Measurements from ENCODE around the gene SERPINB1. TPM values are rescaled to one million over a fixed set of nuclear protein-coding genes. Genes with fewer than 3 reads are reported as not detected.
"Not testable (repeated sequence)": the region's sequence is repeated elsewhere in the genome, so short reads cannot be mapped to it uniquely, and the experiment has no call there.

The SERPINB1 gene
- total and polyA plus RNA-seq, 11 donors, result 15.4 to 55.6 (median 22.2) TPM

DNA sequence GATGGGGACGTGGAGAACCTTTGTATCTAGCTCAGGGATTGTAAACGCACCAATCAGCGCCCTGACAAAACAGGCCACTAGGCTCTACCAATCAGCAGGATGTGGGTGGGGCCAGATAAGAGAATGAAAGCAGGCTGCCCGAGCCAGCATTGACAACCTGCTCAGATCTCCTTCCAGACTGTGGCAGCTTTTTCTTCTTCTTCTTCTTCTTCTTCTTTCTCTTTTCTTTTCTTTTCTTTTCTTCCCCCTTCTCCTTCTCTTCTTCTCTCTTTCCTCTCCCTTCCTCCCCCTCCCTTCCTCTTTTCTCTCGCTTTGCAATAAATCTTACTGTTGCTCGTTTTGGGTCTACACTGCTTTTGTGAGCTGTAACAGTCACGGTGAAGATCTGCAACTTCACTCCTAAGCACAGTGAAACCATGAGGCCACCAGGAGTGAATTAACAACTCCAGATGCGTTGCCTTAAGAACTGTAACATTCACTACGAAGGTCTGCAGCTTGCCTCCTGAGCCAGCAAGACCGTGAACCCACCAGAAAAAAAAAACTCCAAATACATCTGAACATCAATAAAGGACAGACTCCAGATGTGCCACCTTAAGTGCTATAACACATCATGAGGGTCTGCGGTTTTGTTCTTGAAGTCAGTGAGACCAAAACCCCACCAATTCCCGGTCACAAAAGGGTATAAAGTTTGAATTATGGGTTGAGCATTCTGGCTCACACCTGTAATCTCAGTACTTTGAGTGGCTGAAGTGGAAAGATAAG lies 19.6 kb upstream of the SERPINB1 start:
- intact Hi-C loops (cut with DNase I), result no loop called here
- Histone ChIP-seq H3K27ac (peak overlapping the region in 1 of 12 donors; percentile 76), H3K36me3 (no peaks in the 10 kb centered on the region), H3K4me1 (peaks cover 4 to 74% (median 25%) of the 10 kb centered on the region in 12 donors), H3K4me3 (no peak overlapping the region), H3K27me3 (no peaks in the 10 kb centered on the region), H3K9me3 (no peaks in the 10 kb centered on the region)
- TF ChIP-seq POLR2A (IDR thresholded peaks at IDR 0.05), result no peak
- TF ChIP-seq, protein P1, sequence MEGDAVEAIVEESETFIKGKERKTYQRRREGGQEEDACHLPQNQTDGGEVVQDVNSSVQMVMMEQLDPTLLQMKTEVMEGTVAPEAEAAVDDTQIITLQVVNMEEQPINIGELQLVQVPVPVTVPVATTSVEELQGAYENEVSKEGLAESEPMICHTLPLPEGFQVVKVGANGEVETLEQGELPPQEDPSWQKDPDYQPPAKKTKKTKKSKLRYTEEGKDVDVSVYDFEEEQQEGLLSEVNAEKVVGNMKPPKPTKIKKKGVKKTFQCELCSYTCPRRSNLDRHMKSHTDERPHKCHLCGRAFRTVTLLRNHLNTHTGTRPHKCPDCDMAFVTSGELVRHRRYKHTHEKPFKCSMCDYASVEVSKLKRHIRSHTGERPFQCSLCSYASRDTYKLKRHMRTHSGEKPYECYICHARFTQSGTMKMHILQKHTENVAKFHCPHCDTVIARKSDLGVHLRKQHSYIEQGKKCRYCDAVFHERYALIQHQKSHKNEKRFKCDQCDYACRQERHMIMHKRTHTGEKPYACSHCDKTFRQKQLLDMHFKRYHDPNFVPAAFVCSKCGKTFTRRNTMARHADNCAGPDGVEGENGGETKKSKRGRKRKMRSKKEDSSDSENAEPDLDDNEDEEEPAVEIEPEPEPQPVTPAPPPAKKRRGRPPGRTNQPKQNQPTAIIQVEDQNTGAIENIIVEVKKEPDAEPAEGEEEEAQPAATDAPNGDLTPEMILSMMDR (IDR thresholded peaks at IDR 0.05), result no peak
- WGBS, 4 donors, result 78 to 91% (median 80%) methylated on average over 11 to 12 of the region's 12 CpGs
- DNase-seq, result no peak
- no peak for ATAC-seq

DNA sequence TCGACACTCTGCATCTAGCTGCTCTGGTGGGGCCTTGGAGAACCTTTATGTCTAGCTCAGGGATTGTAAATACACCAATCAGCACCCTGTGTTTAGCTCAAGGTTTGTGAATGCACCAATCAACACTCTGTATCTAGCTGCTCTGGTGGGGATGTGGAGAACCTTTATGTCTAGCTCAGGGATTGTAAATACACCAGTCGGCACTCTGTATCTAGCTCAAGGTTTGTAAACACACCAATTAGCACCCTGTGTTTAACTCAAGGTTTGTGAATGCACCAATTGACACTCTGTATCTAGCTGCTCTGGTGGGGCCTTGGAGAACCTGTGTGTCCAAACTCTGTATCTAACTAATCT lies 19.0 kb upstream of the SERPINB1 start:
- ATAC-seq; H3K4me3 ChIP-seq; H3K27me3 ChIP-seq; H3K27ac ChIP-seq; DNase-seq; H3K36me3 ChIP-seq; H3K9me3 ChIP-seq; intact Hi-C loops (cut with DNase I): not testable (repeated sequence)
- WGBS, 4 donors, result 92 to 100% (median 99%) methylated on average over 1 to 2 of the region's 2 CpGs
- H3K4me1 ChIP-seq, result peaks cover 4 to 75% (median 22%) of the 10 kb centered on the region in 12 donors

DNA sequence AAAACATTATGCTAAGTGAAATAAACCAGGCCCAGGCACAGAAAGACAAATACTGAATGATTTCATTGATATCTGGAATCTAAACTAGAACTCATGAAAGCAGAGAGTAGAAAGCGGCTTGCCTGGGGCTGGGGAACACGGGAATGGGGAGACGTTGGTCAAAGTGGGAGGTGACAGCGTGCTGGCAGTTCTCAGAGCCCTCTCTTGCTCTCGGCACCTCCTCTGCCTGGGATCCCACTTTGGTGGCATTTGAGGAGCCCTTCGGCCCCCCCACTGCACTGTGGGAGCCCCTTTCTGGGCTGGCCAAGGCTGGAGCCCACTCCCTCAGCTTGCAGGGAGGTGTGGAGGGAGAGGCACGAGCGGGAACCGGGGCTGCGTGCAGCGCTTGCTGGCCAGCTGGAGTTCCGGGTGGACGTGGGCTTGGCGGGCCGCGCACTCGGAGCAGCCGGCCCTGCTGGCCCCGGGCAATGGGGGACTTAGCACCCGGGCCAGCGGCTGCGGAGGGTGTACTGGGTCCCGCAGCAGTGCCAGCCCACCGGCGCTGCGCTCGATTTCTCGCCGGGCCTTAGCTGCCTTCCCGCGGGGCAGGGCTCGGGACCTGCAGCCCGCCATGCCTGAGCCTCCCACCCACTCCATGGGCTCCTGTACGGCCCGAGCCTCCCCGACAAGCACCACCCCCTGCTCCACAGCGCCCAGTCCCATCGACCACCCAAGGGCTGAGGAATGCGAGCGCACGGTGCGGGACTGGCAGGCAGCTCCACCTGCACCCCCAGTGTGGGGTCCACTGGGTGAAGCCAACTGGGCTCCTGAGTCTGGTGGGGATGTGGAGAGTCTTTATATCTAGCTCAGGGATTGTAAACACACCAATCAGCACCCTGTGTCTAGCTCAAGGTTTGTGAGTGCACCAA lies 18.4 kb upstream of the SERPINB1 start:
- ATAC-seq, H3K9me3 ChIP-seq, H3K4me3 ChIP-seq, H3K36me3 ChIP-seq, H3K27me3 ChIP-seq: not testable (repeated sequence)
- Histone ChIP-seq H3K4me1 (peaks cover 4 to 77% (median 24%) of the 10 kb centered on the region in 12 donors), H3K27ac (peak overlapping the region in 1 of 12 donors; percentile 97)
- intact Hi-C loops (cut with DNase I), result loop anchor here in 2 of 10 donors (5.0 to 10.0 kb wide), 2 partner anchors 42 to 45 kb away; partner anchors contain the start of gene SERPINB9 (in 2 of the 2)
- peak in 1 of 5 donors; percentile 37 for DNase-seq
- WGBS, 4 donors, result 92 to 98% (median 94%) methylated on average over 6 to 42 of the region's 42 CpGs

DNA sequence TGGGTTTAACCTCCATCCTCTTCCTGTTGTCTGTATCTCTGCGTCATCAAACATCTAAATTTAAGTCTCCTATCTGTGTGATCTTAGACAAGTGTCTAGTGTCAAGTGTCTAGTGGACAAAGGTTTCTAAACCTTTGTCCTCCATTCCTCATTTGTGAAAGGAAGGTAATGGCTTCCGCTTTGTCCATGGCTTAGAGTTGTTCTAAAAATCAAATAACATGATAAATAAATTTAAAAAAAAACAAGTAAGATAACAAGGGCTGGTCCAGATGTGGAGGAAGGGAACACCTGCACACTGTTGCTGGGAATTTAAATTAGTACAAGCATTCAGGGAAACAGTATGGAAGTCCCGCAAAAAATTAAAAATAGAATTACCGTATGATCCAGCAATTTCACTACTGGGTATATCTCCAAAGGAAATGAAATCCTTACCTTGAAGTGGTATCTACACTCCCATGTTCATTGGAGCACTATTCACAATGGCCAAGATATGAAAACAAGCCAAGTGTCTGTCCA lies 17.6 kb upstream of the SERPINB1 start:
- ATAC-seq (no peak), DNase-seq (no peak)
- Histone ChIP-seq H3K36me3 (no peaks in the 10 kb centered on the region), H3K4me3 (no peak overlapping the region), H3K4me1 (peaks cover 4 to 85% (median 31%) of the 10 kb centered on the region in 12 donors), H3K27me3 (no peaks in the 10 kb centered on the region), H3K9me3 (no peaks in the 10 kb centered on the region), H3K27ac (peak overlapping the region in 6 of 12 donors; percentile 72 to 97 (median 83))
- no peak for TF ChIP-seq POLR2A (IDR thresholded peaks at IDR 0.05)
- TF ChIP-seq, protein P1 (IDR thresholded peaks at IDR 0.05), result no peak
- intact Hi-C loops (cut with DNase I), result loop anchor here in 2 of 10 donors (5.0 to 10.0 kb wide), 2 partner anchors 43 to 46 kb away; partner anchors contain the start of gene SERPINB9 (in 2 of the 2)
- 77 to 84% (median 80%) methylated on average over 4 of the region's 4 CpGs for WGBS, 4 donors
